ENCODE data around the gene PER3.

Gene PER3

DNA sequence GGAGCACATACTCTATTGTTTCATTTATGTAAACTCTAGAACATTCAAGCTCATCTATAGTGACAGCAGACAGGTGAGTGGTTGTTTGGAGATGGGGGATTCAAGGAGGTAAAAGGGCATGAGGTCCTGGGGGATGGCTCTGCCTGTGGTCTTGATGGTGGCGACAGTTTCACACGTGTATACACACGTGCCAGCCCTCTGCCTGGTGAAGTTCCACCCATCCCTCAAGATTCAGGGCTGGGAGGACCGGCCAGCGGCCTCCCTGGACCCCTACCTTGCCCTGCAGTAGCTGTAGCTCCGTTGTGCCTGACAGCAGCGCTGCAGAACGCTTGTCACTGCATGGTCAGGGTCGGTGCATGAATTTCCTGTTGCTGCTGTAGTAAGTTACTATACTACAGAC is 107.7 kb downstream of the PER3 start:
- Histone ChIP-seq H3K79me2 (ENCODE audit: insufficient read depth, low read length) (no peaks in the 10 kb centered on the region), H3K36me3 (ENCODE audit: insufficient read depth, low read length) (no peaks in the 10 kb centered on the region), H2AFZ (ENCODE audit: low read length) (no peak overlapping the region), H3K27me3 (ENCODE audit: insufficient read depth, low read length) (no peaks in the 10 kb centered on the region), H3K9me3 (ENCODE audit: low read length) (no peaks in the 10 kb centered on the region), H3K27ac (ENCODE audit: low read depth, low read length, poor library complexity, severe bottlenecking) (no peak overlapping the region), H4K20me1 (ENCODE audit: insufficient read depth, low read length) (no peaks in the 10 kb centered on the region), H3K4me3 (ENCODE audit: low read depth, low read length, poor library complexity, severe bottlenecking) (no peak overlapping the region), H3K9ac (ENCODE audit: low read length) (no peak overlapping the region), H3F3A (ENCODE audit: insufficient read depth, low read length) (no peaks in the 10 kb centered on the region), H3K9me2 (ENCODE audit: low read depth, low read length) (no peaks in the 10 kb centered on the region), H3K4me2 (ENCODE audit: low read length) (no peak overlapping the region), H3K4me1 (ENCODE audit: insufficient read depth, low read length, severe bottlenecking) (no peaks in the 10 kb centered on the region)
- TF ChIP-seq EZH2 (IDR thresholded peaks at IDR 0.05; ENCODE audit: borderline replicate concordance, low read length) = no peak
- TF ChIP-seq, protein P1, sequence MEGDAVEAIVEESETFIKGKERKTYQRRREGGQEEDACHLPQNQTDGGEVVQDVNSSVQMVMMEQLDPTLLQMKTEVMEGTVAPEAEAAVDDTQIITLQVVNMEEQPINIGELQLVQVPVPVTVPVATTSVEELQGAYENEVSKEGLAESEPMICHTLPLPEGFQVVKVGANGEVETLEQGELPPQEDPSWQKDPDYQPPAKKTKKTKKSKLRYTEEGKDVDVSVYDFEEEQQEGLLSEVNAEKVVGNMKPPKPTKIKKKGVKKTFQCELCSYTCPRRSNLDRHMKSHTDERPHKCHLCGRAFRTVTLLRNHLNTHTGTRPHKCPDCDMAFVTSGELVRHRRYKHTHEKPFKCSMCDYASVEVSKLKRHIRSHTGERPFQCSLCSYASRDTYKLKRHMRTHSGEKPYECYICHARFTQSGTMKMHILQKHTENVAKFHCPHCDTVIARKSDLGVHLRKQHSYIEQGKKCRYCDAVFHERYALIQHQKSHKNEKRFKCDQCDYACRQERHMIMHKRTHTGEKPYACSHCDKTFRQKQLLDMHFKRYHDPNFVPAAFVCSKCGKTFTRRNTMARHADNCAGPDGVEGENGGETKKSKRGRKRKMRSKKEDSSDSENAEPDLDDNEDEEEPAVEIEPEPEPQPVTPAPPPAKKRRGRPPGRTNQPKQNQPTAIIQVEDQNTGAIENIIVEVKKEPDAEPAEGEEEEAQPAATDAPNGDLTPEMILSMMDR (IDR thresholded peaks at IDR 0.05; ENCODE audit: low read length) = no peak

DNA sequence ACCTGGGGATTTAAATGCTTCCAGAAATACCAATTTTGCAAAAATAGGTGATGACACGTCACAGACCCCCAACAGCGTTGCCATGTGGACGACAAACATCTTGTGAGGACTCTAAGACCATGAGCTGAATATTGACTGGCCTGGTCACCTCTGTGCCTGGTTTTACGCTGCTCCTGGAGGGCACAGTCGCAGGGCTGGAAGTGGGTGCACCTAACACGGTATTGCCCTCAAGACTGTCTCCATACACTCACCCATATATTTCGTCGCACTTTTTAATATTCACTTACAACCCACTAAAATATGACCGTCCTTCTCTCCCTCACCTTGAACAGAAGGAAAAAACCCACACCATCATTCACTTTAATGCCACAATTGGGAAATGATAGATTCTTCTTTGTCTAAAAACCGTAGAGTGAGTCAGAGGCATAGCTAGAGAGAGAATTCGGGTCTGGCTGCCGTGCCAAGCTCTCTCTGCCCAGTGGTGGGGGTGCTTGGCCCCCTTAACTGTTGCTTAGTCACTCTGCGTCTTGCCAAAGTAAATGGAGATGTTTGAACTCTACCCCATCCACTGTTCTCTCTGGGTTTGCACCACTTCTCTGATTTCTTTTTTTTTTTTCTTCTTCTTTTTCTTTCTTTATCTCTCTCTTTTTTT is 109.6 kb downstream of the PER3 start:
- H3K4me1 ChIP-seq (ENCODE audit: insufficient read depth, low read length, severe bottlenecking) = no peaks in the 10 kb centered on the region
- H3K4me3 ChIP-seq (ENCODE audit: low read depth, low read length, poor library complexity, severe bottlenecking) = no peak overlapping the region
- H3F3A ChIP-seq (ENCODE audit: insufficient read depth, low read length) = no peaks in the 10 kb centered on the region
- H3K4me2 ChIP-seq (ENCODE audit: low read length) = no peak overlapping the region
- TF ChIP-seq, protein P1 (IDR thresholded peaks at IDR 0.05; ENCODE audit: low read length) = no peak
- no peak for TF ChIP-seq EZH2 (IDR thresholded peaks at IDR 0.05; ENCODE audit: borderline replicate concordance, low read length)
- no peaks in the 10 kb centered on the region for H3K79me2 ChIP-seq (ENCODE audit: insufficient read depth, low read length)
- H3K27me3 ChIP-seq (ENCODE audit: insufficient read depth, low read length) = no peaks in the 10 kb centered on the region
- H4K20me1 ChIP-seq (ENCODE audit: insufficient read depth, low read length) = no peaks in the 10 kb centered on the region
- no peak overlapping the region for H2AFZ ChIP-seq (ENCODE audit: low read length)
- H3K9me3 ChIP-seq (ENCODE audit: low read length) = no peaks in the 10 kb centered on the region
- no peaks in the 10 kb centered on the region for H3K36me3 ChIP-seq (ENCODE audit: insufficient read depth, low read length)
- H3K9ac ChIP-seq (ENCODE audit: low read length) = no peak overlapping the region
- no peaks in the 10 kb centered on the region for H3K9me2 ChIP-seq (ENCODE audit: low read depth, low read length)
- no peak overlapping the region for H3K27ac ChIP-seq (ENCODE audit: low read depth, low read length, poor library complexity, severe bottlenecking)

All from OCI-LY1 (cell line).